K562 (cell line): ENCODE measurements around the gene PDE1A. TPM values are rescaled to one million over a fixed set of nuclear protein-coding genes. Genes with fewer than 3 reads are reported as not detected.

Source experiments
- ATAC-seq: fragments of 200-7000 bp; cut with Tn5 transposase; 3 replicates; pipeline ENCODE4 v1.9.1; 2020; ENCODE audit warnings: moderate library complexity
- BruUV-seq: library from RNA; stranded (reverse); fragments of 400-500 nt; replicated peaks from 2 replicates; lab custom pipeline; 2021; lab: Mats Ljungman, UMichigan
- CTCF ChIA-PET: fragments of 300-600 bp; formaldehyde crosslinking; extraction: SDS; loops from one replicate; lab custom pipeline; 2021; ENCODE audit warnings: low intra/inter-chr PET ratio; lab: Yijun Ruan, JAX
- POLR2A ChIA-PET: fragments of 300-600, 350-650 bp; sonication (Branson Sonifier 250); formaldehyde crosslinking; extraction: SDS; loops from one replicate; lab custom pipeline; 2021; ENCODE audit warnings: antibody characterized with exemption, inconsistent platforms; lab: Yijun Ruan, JAX
- DNase-seq, 4 experiments: peaks; one replicate each; pipeline versions ENCODE4 v3.0.0 to v3.0.0-alpha.2; 2011 to 2018; ENCODE audit warnings: low spot score in 3 of 4, mixed read lengths in 3 of 4; ENCODE audit errors: extremely low read depth in 1 of 4
- FAIRE-seq: peaks from 2 replicates; lab custom pipeline; 2011; peaks lifted over from hg19 to GRCh38; lab: Jason Lieb, UNC
- H2AFZ ChIP-seq: 2 replicates; pipeline ENCODE4 v1.6.0; 2011; ENCODE audit warnings: low read depth, low read length, control low read depth, inconsistent platforms
- H3K27ac ChIP-seq: fragments of 200-600 bp; 3 replicates; pipeline ENCODE4 v1.8.0; 2011; ENCODE audit warnings: low read depth, mild to moderate bottlenecking, control low read depth, inconsistent platforms, low read length, moderate library complexity, mixed read lengths; ENCODE audit errors: extremely low read depth
- H3K27me3 ChIP-seq, 2 experiments: fragments of 300-600 bp in 1 of 2; 2 replicates in 1 of 2; 3 replicates in 1 of 2; pipeline versions ENCODE4 v1.6.0 to v1.8.0; 2011; ENCODE audit warnings: inconsistent platforms in 2 of 2, low read length in 2 of 2, mild to moderate bottlenecking in 1 of 2, mixed read lengths in 1 of 2, moderate library complexity in 1 of 2; ENCODE audit not compliant: control insufficient read depth in 2 of 2, insufficient read depth in 2 of 2
- H3K36me3 ChIP-seq: fragments of 300-600 bp; 3 replicates; pipeline ENCODE4 v1.8.0; 2011; ENCODE audit warnings: mild to moderate bottlenecking, low read length, inconsistent platforms; ENCODE audit not compliant: control insufficient read depth, insufficient read depth
- H3K4me1 ChIP-seq, 2 experiments: fragments of 200-600 bp in 1 of 2; replicated peaks in 1 of 2; 2 replicates in 1 of 2; 3 replicates in 1 of 2; pipeline versions ENCODE4 v1.5.1 to v1.8.0; 2011; ENCODE audit warnings: inconsistent platforms in 2 of 2, low read length in 2 of 2, mild to moderate bottlenecking in 1 of 2, mixed read lengths in 1 of 2, moderate library complexity in 1 of 2; ENCODE audit not compliant: control insufficient read depth in 2 of 2, insufficient read depth in 2 of 2
- H3K4me2 ChIP-seq: 2 replicates; pipeline ENCODE4 v1.6.1; 2011; ENCODE audit warnings: low read length, control low read depth, inconsistent platforms, mixed read lengths; ENCODE audit not compliant: insufficient read depth
- H3K4me3 ChIP-seq: fragments of 200-600 bp; sonication (generic), shearing (Covaris generic); 2 replicates; pipeline ENCODE4 v1.5.1; 2016; ENCODE audit warnings: control low read depth, inconsistent platforms
- H3K79me2 ChIP-seq: fragments of 200-600 bp; 3 replicates; pipeline ENCODE4 v1.8.0; 2011; ENCODE audit warnings: low read length, inconsistent platforms; ENCODE audit not compliant: control insufficient read depth, insufficient read depth
- H3K9ac ChIP-seq, 2 experiments: 2 replicates each; pipeline versions ENCODE4 v1.6.0 to v1.6.1; 2011; ENCODE audit warnings: low read depth in 2 of 2, low read length in 2 of 2, control low read depth in 1 of 2, inconsistent platforms in 1 of 2, mild to moderate bottlenecking in 1 of 2, mixed read lengths in 1 of 2; ENCODE audit not compliant: insufficient read depth in 1 of 2
- H3K9me1 ChIP-seq: one replicate; pipeline ENCODE4 v1.6.0; 2011; ENCODE audit warnings: inconsistent platforms, mild to moderate bottlenecking, low read length, moderate library complexity; ENCODE audit not compliant: control insufficient read depth, insufficient read depth
- H3K9me3 ChIP-seq: replicated peaks from 2 replicates; pipeline ENCODE4 v1.5.1; 2011; ENCODE audit warnings: low read depth, low read length, inconsistent platforms; ENCODE audit not compliant: control insufficient read depth, insufficient read depth
- H4K20me1 ChIP-seq: replicated peaks from 2 replicates; pipeline ENCODE4 v1.6.1; 2011; ENCODE audit warnings: low read length, inconsistent platforms, mixed read lengths; ENCODE audit not compliant: control insufficient read depth, insufficient read depth
- ARID2 ChIP-seq: fragments of 450-650 bp; IDR thresholded peaks from 2 replicates; pipeline ENCODE4 v1.6.1; 2017; ENCODE audit warnings: antibody characterized with exemption, mild to moderate bottlenecking
- CEBPB ChIP-seq: fragments of 450-650 bp; IDR thresholded peaks from 2 replicates; pipeline ENCODE4 v1.6.1; 2016; ENCODE audit warnings: missing genetic modification characterization, missing compliant biosample characterization
- CREM ChIP-seq: IDR thresholded peaks from 2 replicates; pipeline ENCODE4 v1.6.1; 2014; ENCODE audit warnings: antibody characterized with exemption, low read depth
- EHMT2 ChIP-seq: fragments of 450-650 bp; IDR thresholded peaks from 2 replicates; pipeline ENCODE4 v1.6.1; 2018; ENCODE audit warnings: antibody characterized with exemption
- FOXK2 ChIP-seq, 2 experiments: fragments of 450-650 bp; IDR thresholded peaks in 1 of 2; conservative IDR thresholded peaks in 1 of 2; 2 replicates each; pipeline ENCODE4 v1.6.1; 2016; ENCODE audit warnings: low read depth in 2 of 2, mild to moderate bottlenecking in 1 of 2
- FUS ChIP-seq: fragments of 200-400 bp; formaldehyde crosslinking; optimal IDR thresholded peaks from 2 replicates; pipeline ENCODE3; 2017; ENCODE audit warnings: low read depth, low read length
- GTF2A2 ChIP-seq: IDR thresholded peaks from 2 replicates; pipeline ENCODE4 v1.6.1; 2016; ENCODE audit warnings: mild to moderate bottlenecking, missing genetic modification characterization, missing compliant biosample characterization
- KLF10 ChIP-seq: fragments of 250-450 bp; sonication (Bioruptor Pico); IDR thresholded peaks from 2 replicates; pipeline ENCODE4 v1.6.1; 2021; ENCODE audit warnings: matching md5 sums
- MAFF ChIP-seq: IDR thresholded peaks from 2 replicates; pipeline ENCODE4 v1.6.1; 2012; ENCODE audit warnings: low read length, improper control_type of control experiment
- NFIC ChIP-seq: fragments of 450-650 bp; IDR thresholded peaks from 2 replicates; pipeline ENCODE4 v1.6.1; 2017; ENCODE audit warnings: mild to moderate bottlenecking, inconsistent platforms
- PHTF2 ChIP-seq: fragments of 250-450 bp; sonication (Bioruptor Pico); IDR thresholded peaks from 2 replicates; pipeline ENCODE4 v1.5.0; 2021; ENCODE audit warnings: mild to moderate bottlenecking
- PTRF ChIP-seq: fragments of 450-650 bp; IDR thresholded peaks from 2 replicates; pipeline ENCODE4 v1.6.1; 2016; ENCODE audit warnings: mild to moderate bottlenecking, missing genetic modification characterization, missing compliant biosample characterization
- SREBF2 ChIP-seq: sonication (generic); formaldehyde crosslinking; IDR thresholded peaks from 2 replicates; pipeline ENCODE4 v1.4.0; 2020; ENCODE audit warnings: mild to moderate bottlenecking, missing genetic modification reagents
- THRAP3 ChIP-seq: fragments of 450-650 bp; IDR thresholded peaks from 2 replicates; pipeline ENCODE4 v1.6.1; 2016; ENCODE audit warnings: mild to moderate bottlenecking, inconsistent platforms, borderline replicate concordance
- THRB ChIP-seq: fragments of 450-650 bp; formaldehyde crosslinking; conservative IDR thresholded peaks from 2 replicates; pipeline ENCODE4 v1.4.0; 2022; ENCODE audit warnings: mild to moderate bottlenecking, missing genetic modification characterization
- ZNF282 ChIP-seq: sonication (generic); formaldehyde crosslinking; IDR thresholded peaks from 2 replicates; pipeline ENCODE4 v1.8.1; 2023; ENCODE audit warnings: missing genetic modification reagents
- WGBS: fragments of 100-300 bp; shearing (Covaris generic); methylation state at CpG from one replicate; pipeline ENCODE4 v1.1.6; 2016; ENCODE audit warnings: low coverage, mixed read lengths; ENCODE audit not compliant: insufficient coverage; ENCODE audit errors: missing lambda C conversion rate; 5-methylcytosine and 5-hydroxymethylcytosine counted together
- in situ Hi-C: fragments of 300-500 bp; cut with MboI; formaldehyde crosslinking; loops from 4 replicates; pipeline ENCODE4 v1.15.0; 2018; ENCODE audit warnings: inconsistent platforms, mixed read lengths
- intact Hi-C: fragments of 100-400 bp; cut with micrococcal nuclease; formaldehyde crosslinking; loops from 2 replicates; pipeline ENCODE4 v1.14.2; 2022
- polyA plus RNA-seq, 8 experiments: library from polyadenylated mRNA; depleted of rRNA in 4 of 8; stranded (reverse) in 5 of 8; unstranded in 3 of 8; fragments of >200 nt; fragmentation: Nextera tagmentation in 2 of 8; fragmentation: Illumina TruSeq in 1 of 8; extraction: Ambion mirVana in 2 of 8; extraction: Trizol in 1 of 8; gene quantifications; 2 replicates each; pipeline versions ENCODE4 v1.2.1 to v1.2.3, GENCODE V29; 2011 to 2014; ENCODE audit warnings: inconsistent platforms in 1 of 8, missing spikeins in 1 of 8
- total RNA-seq, 7 experiments: library from RNA; depleted of rRNA in 6 of 7; stranded (reverse); fragments of >200 nt in 6 of 7; fragmentation: Illumina TruSeq in 2 of 7; extraction: Trizol in 2 of 7; gene quantifications; 2 replicates each; pipeline versions ENCODE4 v1.2.1 to v1.2.3, GENCODE V29; 2011 to 2021; ENCODE audit warnings: low replicate concordance in 1 of 7
- TF ChIP-seq, protein P1 (sequence below): fragments of 450-650 bp; formaldehyde crosslinking; IDR thresholded peaks from 2 replicates; pipeline ENCODE4 v1.4.0; 2022; ENCODE audit warnings: missing genetic modification characterization
- TF ChIP-seq, protein P2 (sequence below): fragments of 450-650 bp; formaldehyde crosslinking; IDR thresholded peaks from 2 replicates; pipeline ENCODE4 v1.4.0; 2022; ENCODE audit warnings: missing genetic modification characterization
- TF ChIP-seq, protein P3 (sequence below), 2 experiments: IDR thresholded peaks; 2 replicates each; pipeline ENCODE4 v1.6.1; 2011; ENCODE audit warnings: borderline replicate concordance in 1 of 2, control low read depth in 1 of 2, low read depth in 1 of 2, low read length in 1 of 2, mild to moderate bottlenecking in 1 of 2, mixed read lengths in 1 of 2, moderate library complexity in 1 of 2; ENCODE audit not compliant: insufficient read depth in 1 of 2, insufficient read length in 1 of 2, poor library complexity in 1 of 2, severe bottlenecking in 1 of 2; ENCODE audit errors: extremely low read depth in 1 of 2

The PDE1A gene
- total and polyA plus RNA-seq, 9 of the 15 experiments (the other 6 are each of a cell fraction or from before 2014, with no cell fraction given), result 0.14 to 0.91 (median 0.32) TPM

GRCh38 chr2:182110347-182110746 lies 316.5 kb downstream of the PDE1A start (continued):
- no peak for TF ChIP-seq THRB (CRISPR knock-in tag)

- no peak overlapping the region for H3K4me2 ChIP-seq
- 0% methylated on average over 5 of the region's 5 CpGs for WGBS
- H3K79me2 ChIP-seq, result no peaks in the 10 kb centered on the region
- intact Hi-C loops (no loop called here), in situ Hi-C loops (no loop called here)
- no peak overlapping the region for H3K4me3 ChIP-seq
- DNase-seq (no peak), ATAC-seq (no peak), FAIRE-seq (no peak)
- H3K36me3 ChIP-seq, result no peaks in the 10 kb centered on the region
- H2AFZ ChIP-seq, result no peak overlapping the region
- H4K20me1 ChIP-seq, result no peaks in the 10 kb centered on the region
- no peak overlapping the region for H3K9ac ChIP-seq
- H3K9me1 ChIP-seq, result no peaks in the 10 kb centered on the region
- POLR2A ChIA-PET, result no interaction called here
- no peak overlapping the region for H3K27ac ChIP-seq
- no peaks in the 10 kb centered on the region for H3K4me1 ChIP-seq
- CTCF ChIA-PET, result no interaction called here
- peaks cover 2% of the 10 kb centered on the region; the same call in 1 of the 2 replicates for H3K9me3 ChIP-seq
- BruUV-seq, result no TSS peak
- H3K27me3 ChIP-seq, result no peaks in the 10 kb centered on the region
- no peak for TF ChIP-seq PTRF (tag)
- TF ChIP-seq MAFF, result no peak
- no peak for TF ChIP-seq CREM
- no peak for TF ChIP-seq GTF2A2
- TF ChIP-seq KLF10 (CRISPR knock-in tag), result no peak
- no peak for TF ChIP-seq CEBPB (tag)
- no peak for TF ChIP-seq THRAP3
- TF ChIP-seq SREBF2 (CRISPR knock-in tag), result no peak
- TF ChIP-seq ZNF282 (CRISPR knock-in tag), result no peak
- TF ChIP-seq, protein P1, sequence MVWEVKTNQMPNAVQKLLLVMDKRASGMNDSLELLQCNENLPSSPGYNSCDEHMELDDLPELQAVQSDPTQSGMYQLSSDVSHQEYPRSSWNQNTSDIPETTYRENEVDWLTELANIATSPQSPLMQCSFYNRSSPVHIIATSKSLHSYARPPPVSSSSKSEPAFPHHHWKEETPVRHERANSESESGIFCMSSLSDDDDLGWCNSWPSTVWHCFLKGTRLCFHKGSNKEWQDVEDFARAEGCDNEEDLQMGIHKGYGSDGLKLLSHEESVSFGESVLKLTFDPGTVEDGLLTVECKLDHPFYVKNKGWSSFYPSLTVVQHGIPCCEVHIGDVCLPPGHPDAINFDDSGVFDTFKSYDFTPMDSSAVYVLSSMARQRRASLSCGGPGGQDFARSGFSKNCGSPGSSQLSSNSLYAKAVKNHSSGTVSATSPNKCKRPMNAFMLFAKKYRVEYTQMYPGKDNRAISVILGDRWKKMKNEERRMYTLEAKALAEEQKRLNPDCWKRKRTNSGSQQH (CRISPR knock-in tag), result no peak
- TF ChIP-seq FUS, result no peak
- TF ChIP-seq, protein P2, sequence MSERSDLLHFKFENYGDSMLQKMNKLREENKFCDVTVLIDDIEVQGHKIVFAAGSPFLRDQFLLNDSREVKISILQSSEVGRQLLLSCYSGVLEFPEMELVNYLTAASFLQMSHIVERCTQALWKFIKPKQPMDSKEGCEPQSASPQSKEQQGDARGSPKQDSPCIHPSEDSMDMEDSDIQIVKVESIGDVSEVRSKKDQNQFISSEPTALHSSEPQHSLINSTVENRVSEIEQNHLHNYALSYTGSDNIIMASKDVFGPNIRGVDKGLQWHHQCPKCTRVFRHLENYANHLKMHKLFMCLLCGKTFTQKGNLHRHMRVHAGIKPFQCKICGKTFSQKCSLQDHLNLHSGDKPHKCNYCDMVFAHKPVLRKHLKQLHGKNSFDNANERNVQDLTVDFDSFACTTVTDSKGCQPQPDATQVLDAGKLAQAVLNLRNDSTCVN (CRISPR knock-in tag), result no peak
- TF ChIP-seq, protein P3, sequence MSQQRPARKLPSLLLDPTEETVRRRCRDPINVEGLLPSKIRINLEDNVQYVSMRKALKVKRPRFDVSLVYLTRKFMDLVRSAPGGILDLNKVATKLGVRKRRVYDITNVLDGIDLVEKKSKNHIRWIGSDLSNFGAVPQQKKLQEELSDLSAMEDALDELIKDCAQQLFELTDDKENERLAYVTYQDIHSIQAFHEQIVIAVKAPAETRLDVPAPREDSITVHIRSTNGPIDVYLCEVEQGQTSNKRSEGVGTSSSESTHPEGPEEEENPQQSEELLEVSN (IDR thresholded peaks at IDR 0.05; ENCODE audit: borderline replicate concordance in 1 of 2, extremely low read depth in 1 of 2, insufficient read depth in 1 of 2, insufficient read length in 1 of 2, low read depth in 1 of 2, low read length in 1 of 2, poor library complexity in 1 of 2, severe bottlenecking in 1 of 2), result no peak
- TF ChIP-seq PHTF2 (CRISPR knock-in tag), result no peak
- no peak for TF ChIP-seq EHMT2
- no peak for TF ChIP-seq NFIC
- no peak for TF ChIP-seq ARID2
- TF ChIP-seq FOXK2 (conservative IDR thresholded peaks at IDR 0.05 in 1 of 2, IDR thresholded peaks at IDR 0.05 in 1 of 2; ENCODE audit: low read depth in 2 of 2), result no peak
Observed at GRCh38 chr2:182103526-182103925, 323.3 kb downstream of the PDE1A start.
